Ascending aorta (tissue), 2 donors: ENCODE data around the gene OSCAR. TPM values are rescaled to one million over a fixed set of nuclear protein-coding genes. Genes with fewer than 3 reads are reported as not detected.

Experiments
- DNase-seq, 2 donors: peaks; one replicate each; pipeline ENCODE4 v3.0.0-alpha.2; 2019; ENCODE audit warnings: low spot score in 2 of 2
- H3K27ac ChIP-seq, 2 donors: fragments of 200-600 bp; sonication (generic); one replicate each; pipeline ENCODE4 v1.5.1; 2016 to 2017; ENCODE audit warnings: mild to moderate bottlenecking in 1 of 2
- H3K27me3 ChIP-seq: fragments of 200-600 bp; sonication (generic); one replicate; pipeline ENCODE4 v1.5.1; 2017
- H3K36me3 ChIP-seq, 2 donors: fragments of 200-600 bp; sonication (generic); one replicate each; pipeline ENCODE4 v1.5.1; 2016
- H3K4me1 ChIP-seq, 2 donors: fragments of 200-600 bp; sonication (generic); one replicate each; pipeline ENCODE4 v1.5.1; 2016 to 2017; ENCODE audit warnings: mild to moderate bottlenecking in 1 of 2
- H3K4me3 ChIP-seq, 2 donors: fragments of 200-600 bp; sonication (generic); one replicate each; pipeline ENCODE4 v1.5.1; 2016 to 2017; ENCODE audit warnings: mild to moderate bottlenecking in 1 of 2
- H3K9me3 ChIP-seq, 2 donors: fragments of 200-600 bp; sonication (generic); one replicate each; pipeline ENCODE4 v1.5.1; 2016
- intact Hi-C: fragments of 100-400 bp; cut with DNase I; formaldehyde crosslinking; loops from one replicate; pipeline ENCODE4 v1.15.1; 2023
- total RNA-seq: library from RNA; depleted of rRNA; stranded (reverse); fragments of >200 nt; gene quantifications from one replicate; pipeline ENCODE4 v1.1.0, GENCODE V29; 2016
- TF ChIP-seq, protein P1 (sequence below), 3 experiments: fragments of 200-600 bp in 2 of 3; fragments of 450-650 bp in 1 of 3; sonication (generic) in 2 of 3; IDR thresholded peaks; one replicate each; pipeline ENCODE4 v1.5.1; 2016 to 2019; ENCODE audit warnings: antibody characterized with exemption in 3 of 3, mild to moderate bottlenecking in 1 of 3, moderate library complexity in 1 of 3

OSCAR gene
- total RNA-seq, 1 donor from 2014 or later: 13.6 TPM

DNA sequence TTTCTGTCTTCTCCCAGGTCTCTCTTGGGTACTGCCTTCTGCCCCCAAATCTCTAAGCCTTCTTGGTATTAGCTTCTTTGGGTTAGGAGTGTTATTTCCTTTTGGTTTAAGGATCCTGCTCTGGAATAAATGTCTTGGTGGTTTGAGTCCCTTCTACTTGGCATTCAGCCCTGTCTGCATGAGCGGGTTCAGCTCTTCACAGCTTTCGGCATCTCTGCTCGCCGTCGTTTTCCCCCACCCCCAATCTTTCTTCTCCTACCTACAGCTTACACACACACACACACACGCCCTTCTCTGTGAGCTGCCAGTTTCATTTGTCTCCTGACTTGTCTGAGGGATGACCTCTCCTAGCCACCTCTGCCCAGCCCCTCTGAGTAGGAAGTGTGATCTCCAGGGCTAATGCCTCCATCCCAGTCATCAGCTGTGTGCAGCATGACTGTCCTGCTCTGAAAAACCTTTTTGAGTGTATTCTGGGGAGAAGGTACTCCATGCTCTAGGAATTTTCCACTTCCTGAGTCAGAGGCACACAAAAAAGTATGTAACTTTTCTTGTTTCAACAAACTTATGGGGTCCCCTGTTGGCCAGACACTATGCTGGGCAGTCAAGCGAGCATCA is 41.7 kb upstream of the OSCAR start:
- H3K4me1 ChIP-seq: peaks cover 0 to 10% of the 10 kb centered on the region in 2 donors
- H3K27me3 ChIP-seq: no peaks in the 10 kb centered on the region
- H3K9me3 ChIP-seq: no peaks in the 10 kb centered on the region
- peaks cover 46 to 51% of the 10 kb centered on the region in 2 donors for H3K36me3 ChIP-seq
- H3K4me3 ChIP-seq: no peak overlapping the region
- H3K27ac ChIP-seq: no peak overlapping the region
- TF ChIP-seq, protein P1, sequence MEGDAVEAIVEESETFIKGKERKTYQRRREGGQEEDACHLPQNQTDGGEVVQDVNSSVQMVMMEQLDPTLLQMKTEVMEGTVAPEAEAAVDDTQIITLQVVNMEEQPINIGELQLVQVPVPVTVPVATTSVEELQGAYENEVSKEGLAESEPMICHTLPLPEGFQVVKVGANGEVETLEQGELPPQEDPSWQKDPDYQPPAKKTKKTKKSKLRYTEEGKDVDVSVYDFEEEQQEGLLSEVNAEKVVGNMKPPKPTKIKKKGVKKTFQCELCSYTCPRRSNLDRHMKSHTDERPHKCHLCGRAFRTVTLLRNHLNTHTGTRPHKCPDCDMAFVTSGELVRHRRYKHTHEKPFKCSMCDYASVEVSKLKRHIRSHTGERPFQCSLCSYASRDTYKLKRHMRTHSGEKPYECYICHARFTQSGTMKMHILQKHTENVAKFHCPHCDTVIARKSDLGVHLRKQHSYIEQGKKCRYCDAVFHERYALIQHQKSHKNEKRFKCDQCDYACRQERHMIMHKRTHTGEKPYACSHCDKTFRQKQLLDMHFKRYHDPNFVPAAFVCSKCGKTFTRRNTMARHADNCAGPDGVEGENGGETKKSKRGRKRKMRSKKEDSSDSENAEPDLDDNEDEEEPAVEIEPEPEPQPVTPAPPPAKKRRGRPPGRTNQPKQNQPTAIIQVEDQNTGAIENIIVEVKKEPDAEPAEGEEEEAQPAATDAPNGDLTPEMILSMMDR (IDR thresholded peaks at IDR 0.05): no peak
- intact Hi-C loops: no loop called here
- DNase-seq: no peak

DNA sequence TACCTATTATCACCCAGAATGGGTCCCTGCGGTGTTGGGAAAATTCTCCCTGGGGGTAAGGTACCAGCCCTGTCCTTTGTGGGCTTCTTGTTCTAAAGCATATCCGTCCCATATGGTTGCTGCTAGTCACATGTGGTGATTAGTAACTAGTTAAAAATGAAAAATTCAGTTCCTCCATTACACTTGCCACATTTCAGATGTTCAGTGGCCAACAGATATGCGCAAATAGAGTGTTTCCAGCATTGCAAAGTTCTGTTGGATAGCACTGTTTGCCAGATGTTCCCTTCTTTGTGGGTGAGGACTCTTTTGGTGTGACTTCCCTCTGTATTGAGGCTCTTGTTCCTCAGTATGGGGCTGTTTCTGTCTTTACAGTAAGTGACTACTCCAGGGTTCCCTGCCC is 40.8 kb upstream of the OSCAR start:
- no peak overlapping the region for H3K4me3 ChIP-seq
- no peak for DNase-seq
- TF ChIP-seq, protein P1 (IDR thresholded peaks at IDR 0.05): no peak
- peaks cover 36 to 41% of the 10 kb centered on the region in 2 donors for H3K36me3 ChIP-seq
- H3K27ac ChIP-seq: no peak overlapping the region
- no peaks in the 10 kb centered on the region for H3K27me3 ChIP-seq
- peaks cover 0 to 10% of the 10 kb centered on the region in 2 donors for H3K4me1 ChIP-seq
- H3K9me3 ChIP-seq: no peaks in the 10 kb centered on the region
- intact Hi-C loops: no loop called here

DNA sequence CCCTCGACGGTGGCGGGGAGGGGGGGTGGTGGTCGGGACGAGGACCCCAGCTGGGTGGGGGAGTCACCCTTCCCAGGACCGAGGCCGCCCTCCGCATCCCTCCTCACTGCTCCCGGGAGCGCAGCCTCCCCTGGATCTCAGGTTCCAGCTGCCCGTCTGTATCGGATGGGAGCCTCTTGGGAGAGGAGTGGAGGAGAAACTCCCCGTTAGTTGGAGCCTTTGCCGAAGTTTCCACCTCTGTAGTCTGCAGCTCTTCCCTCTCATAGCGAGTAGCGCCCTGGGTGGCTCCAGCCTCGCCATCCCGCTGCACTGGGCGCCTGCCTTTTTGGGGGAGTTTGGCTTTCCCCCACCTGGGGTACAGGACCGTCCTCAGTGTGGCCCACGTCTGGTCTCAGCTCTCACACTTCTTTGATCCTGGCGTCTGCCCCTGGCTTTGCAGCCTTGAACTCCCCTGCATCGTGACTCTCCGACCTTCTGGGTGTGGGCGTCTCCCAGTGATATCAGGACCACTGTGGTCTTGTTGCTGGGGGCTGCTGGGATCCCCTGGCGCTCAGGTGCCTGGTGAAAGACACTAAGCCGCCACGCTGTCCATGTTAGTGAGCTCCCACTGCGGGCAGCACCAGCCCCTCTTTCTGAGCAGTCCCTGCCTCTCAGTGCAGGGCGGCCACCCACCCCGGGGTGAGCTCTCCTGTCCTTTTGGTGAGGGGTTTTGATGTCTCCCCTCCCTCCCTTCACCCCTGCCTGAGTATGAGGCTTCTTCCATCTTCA is 38.1 kb upstream of the OSCAR start:
- H3K9me3 ChIP-seq: no peaks in the 10 kb centered on the region
- H3K27me3 ChIP-seq: no peaks in the 10 kb centered on the region
- TF ChIP-seq, protein P1 (IDR thresholded peaks at IDR 0.05): no peak
- H3K4me3 ChIP-seq: peak overlapping the region; percentile 95 to 98
- H3K36me3 ChIP-seq: peaks cover 10 to 15% of the 10 kb centered on the region in 2 donors
- H3K27ac ChIP-seq: peak overlapping the region; percentile 96 to 98
- intact Hi-C loops: no loop called here
- peaks cover 0 to 15% of the 10 kb centered on the region in 2 donors for H3K4me1 ChIP-seq
- no peak for DNase-seq

DNA sequence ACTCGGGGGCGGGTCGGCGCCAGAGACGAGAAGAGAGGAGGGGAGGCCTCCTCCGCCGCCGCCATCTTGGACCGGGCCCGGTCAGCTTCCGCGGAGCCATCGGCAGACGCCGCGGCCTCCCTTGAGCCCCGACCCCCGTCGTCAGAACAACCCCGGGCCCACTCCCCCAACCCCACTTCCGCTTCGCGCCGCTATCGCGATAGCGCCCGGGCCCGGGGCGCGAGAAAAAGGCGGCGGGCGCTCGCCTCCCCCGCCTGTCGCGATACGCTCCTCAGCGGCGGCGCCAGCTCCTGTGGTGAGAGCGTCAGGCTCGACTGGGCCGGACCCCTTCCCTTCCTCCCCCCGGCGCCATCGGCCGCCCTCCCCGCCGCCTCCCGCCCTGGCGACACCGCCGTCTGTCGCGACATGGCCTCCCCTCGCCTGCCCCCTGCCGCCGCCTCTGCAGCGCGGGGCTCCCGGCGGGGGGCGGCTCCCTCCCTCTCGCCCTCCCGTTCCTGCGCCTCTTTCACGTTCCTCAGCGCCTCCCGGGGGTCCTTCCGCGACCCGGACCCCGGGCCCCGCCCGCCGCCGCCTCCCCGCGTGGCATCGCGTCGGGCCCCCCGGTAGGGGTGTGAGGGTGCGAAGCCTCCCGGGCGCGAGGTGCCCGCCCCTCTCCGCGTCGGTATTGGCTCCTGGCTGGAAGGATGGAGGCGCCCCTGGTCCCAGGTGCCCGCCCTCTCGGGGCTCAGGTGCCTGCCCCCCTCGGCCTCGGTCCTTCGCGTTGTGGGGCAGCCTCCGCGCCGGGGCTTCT is 37.3 kb upstream of the OSCAR start, which contains the start of gene CNOT3:
Gene CNOT3, plus strand, starts transcription at position 64 of the 790 bp plus-strand sequence. CDS start 5,217 bp downstream, outside the sequence.
- TF ChIP-seq, protein P1 (IDR thresholded peaks at IDR 0.05): no peak
- peaks cover 2 to 10% of the 10 kb centered on the region in 2 donors for H3K36me3 ChIP-seq
- H3K9me3 ChIP-seq: no peaks in the 10 kb centered on the region
- intact Hi-C loops: loop anchor here (1.0 kb wide), 7 partner anchors 21 to 326 kb away; partner anchors contain the start of genes LENG1, LENG8, MYADM and NDUFA3
- peaks cover 0 to 15% of the 10 kb centered on the region in 2 donors for H3K4me1 ChIP-seq
- H3K27ac ChIP-seq: peak within 1 kb of the TSS; percentile 96 to 98
- H3K27me3 ChIP-seq: no peaks in the 10 kb centered on the region
- H3K4me3 ChIP-seq: peak within 1 kb of the TSS; percentile 95 to 98
- no peak for DNase-seq
